NT2/D1 (cell line): ENCODE data around the gene RAI1.

Experiments
- DNase-seq: peaks from one replicate; pipeline ENCODE4 v3.0.0-alpha.2; 2011; ENCODE audit warnings: low read depth, low spot score
- H3K27me3 ChIP-seq: 2 replicates; pipeline ENCODE4 v1.6.0; 2011; ENCODE audit warnings: mild to moderate bottlenecking; ENCODE audit not compliant: insufficient read length, insufficient read depth
- H3K36me3 ChIP-seq: 2 replicates; pipeline ENCODE4 v1.6.1; 2011; ENCODE audit warnings: mild to moderate bottlenecking, low read length, mixed read lengths; ENCODE audit not compliant: insufficient read depth, insufficient read length
- H3K4me1 ChIP-seq: 2 replicates; pipeline ENCODE4 v1.5.1; 2011; ENCODE audit not compliant: insufficient read depth, insufficient read length
- H3K4me3 ChIP-seq: 2 replicates; pipeline ENCODE4 v1.5.1; 2011; ENCODE audit warnings: low read depth; ENCODE audit not compliant: insufficient read length
- H3K9ac ChIP-seq: 2 replicates; pipeline ENCODE4 v1.6.0; 2011; ENCODE audit warnings: low read depth; ENCODE audit not compliant: insufficient read length
- H3K9me3 ChIP-seq: 2 replicates; pipeline ENCODE4 v1.5.1; 2011; ENCODE audit warnings: mild to moderate bottlenecking, low read length; ENCODE audit not compliant: insufficient read depth
- SUZ12 ChIP-seq: IDR thresholded peaks from 2 replicates; pipeline ENCODE4 v1.6.1; 2011; ENCODE audit not compliant: insufficient read length, insufficient read depth; ENCODE audit errors: extremely low read depth
- YY1 ChIP-seq: IDR thresholded peaks from 2 replicates; pipeline ENCODE4 v1.6.1; 2011; ENCODE audit not compliant: insufficient read length, insufficient read depth
- ZNF274 ChIP-seq: IDR thresholded peaks from 2 replicates; pipeline ENCODE4 v1.6.1; 2011; ENCODE audit warnings: mild to moderate bottlenecking, low read depth, low read length

The RAI1 gene

GRCh38 chr17:17692353-17693252 lies 11.3 kb downstream of the RAI1 start:
- Histone ChIP-seq H3K4me3 (no peak overlapping the region), H3K27me3 (peaks cover 48% of the 10 kb centered on the region), H3K36me3 (no peaks in the 10 kb centered on the region), H3K4me1 (peaks cover 13% of the 10 kb centered on the region), H3K9me3 (no peaks in the 10 kb centered on the region), H3K9ac (peak overlapping the region; percentile 80)
- no peak for DNase-seq
- TF ChIP-seq SUZ12 (no peak), ZNF274 (no peak), YY1 (no peak)

DNA sequence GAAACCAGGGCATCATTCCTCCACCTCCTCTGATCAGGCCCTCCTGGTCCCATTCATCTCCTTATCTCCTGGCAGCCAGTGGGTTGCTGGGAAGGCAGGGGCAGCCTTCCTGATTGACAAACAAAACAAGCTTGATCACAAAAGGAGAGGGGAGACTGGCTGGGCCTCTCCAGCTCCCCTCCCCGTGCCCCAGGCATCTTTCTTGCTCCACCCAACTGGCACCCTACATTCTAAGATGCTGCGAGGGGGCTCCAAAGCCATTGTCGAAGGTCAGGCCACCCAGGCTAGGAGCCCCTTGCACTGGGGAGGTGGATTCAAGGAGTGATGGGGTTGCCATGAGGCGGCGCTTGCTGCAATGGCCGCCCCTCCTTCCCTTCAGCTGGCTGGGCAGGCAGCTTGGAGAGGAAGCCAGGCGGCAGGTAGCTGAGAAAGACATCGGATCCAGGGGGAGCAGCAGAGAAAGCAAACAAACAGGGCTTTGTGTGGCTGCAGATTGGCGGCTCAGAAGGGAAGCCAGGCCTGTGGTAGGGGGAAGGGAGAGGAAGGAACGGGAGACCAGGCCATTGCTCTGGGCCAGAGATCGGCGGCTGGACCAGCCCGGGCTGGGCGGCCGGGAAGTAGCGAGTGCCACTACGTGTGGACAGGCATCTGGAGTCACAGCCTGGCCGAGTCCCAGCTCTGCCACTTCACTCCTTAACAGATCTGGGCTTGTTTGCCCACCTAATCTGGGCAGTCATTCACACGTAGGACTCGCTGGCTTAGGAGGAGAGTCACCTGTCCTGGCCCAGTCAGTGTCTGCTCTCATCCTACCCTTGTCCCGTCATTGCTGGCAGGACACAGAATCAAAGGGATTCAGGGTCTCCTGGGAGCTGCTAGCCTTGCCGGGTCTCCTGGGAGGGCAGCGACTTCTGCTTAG lies 12.3 kb downstream of the RAI1 start:
- peak overlapping the region; percentile 57 for H3K4me3 ChIP-seq
- no peak for TF ChIP-seq YY1
- TF ChIP-seq SUZ12: no peak
- TF ChIP-seq ZNF274: no peak
- DNase-seq: no peak
- H3K27me3 ChIP-seq: peaks cover 57% of the 10 kb centered on the region
- no peaks in the 10 kb centered on the region for H3K9me3 ChIP-seq
- H3K9ac ChIP-seq: peak overlapping the region; percentile 80
- peaks cover 18% of the 10 kb centered on the region for H3K4me1 ChIP-seq
- H3K36me3 ChIP-seq: no peaks in the 10 kb centered on the region

DNA sequence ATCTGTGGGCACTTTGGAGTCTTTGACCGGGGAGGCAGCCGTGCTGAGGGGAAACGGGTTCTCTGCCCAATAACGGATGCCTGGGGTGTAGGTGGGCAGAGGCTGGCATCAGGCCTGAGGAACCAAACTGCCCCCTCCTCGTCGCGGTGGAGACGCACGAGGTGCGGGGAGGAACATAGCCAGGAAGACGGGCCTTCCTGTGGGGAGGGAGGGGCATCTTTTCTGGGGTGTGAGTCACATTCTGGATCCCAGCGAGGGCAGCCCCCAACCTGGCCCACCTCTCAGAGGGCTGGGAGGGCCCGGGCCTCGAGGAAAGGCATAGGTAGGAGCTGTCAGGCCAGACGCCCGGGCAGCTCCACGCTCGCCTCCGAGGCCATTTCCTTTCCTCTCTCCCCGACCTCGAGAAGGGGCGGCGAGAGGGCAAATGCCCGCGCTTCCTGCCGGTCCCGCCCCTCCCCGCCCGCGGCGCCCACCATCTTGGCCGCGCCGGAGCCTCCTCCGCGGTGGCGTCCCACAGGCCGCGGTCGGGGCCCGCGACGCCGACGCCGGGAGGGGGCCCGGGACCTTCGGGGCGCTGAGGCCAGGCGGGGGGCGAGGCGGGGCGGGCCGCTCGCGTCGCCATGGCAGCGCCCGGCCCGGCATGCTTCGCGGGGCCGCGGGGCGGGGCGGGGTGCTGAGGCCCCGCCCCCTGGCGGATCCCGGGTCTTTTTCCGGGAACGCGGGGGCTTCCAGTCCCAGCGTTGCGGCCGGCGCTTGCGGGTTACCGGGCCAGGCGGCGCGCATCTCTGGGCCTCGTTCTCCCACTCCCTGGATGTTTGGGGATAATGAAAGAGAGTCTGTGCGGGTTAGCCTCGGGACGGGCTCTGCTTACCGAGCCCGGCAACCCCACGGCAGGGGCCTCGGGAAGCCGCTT lies 13.2 kb downstream of the RAI1 start:
- peak overlapping the region; percentile 57 for H3K4me3 ChIP-seq
- no peaks in the 10 kb centered on the region for H3K36me3 ChIP-seq
- no peak for TF ChIP-seq ZNF274
- no peak for TF ChIP-seq SUZ12
- no peak for TF ChIP-seq YY1
- DNase-seq: no peak
- H3K9me3 ChIP-seq: no peaks in the 10 kb centered on the region
- H3K9ac ChIP-seq: peak overlapping the region; percentile 80
- H3K27me3 ChIP-seq: peaks cover 66% of the 10 kb centered on the region
- H3K4me1 ChIP-seq: peaks cover 22% of the 10 kb centered on the region

DNA sequence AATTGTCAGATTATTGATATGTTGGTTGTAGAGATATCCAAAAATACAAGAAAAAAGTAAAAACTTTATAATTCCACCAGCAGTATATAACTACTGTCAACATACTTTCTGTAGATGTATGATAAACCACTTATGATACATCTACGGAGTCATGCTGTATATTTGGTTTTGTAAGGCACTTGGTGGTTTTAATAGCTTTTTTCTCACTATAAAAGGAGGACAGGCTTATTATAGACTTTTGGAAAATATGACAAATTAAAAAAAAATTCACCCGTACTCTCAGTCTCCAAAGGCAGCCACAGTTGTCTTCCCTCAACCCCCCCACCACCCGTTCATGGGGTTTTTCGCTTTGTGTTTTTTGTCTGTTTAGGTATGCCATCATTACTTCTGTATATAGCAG lies 14.8 kb downstream of the RAI1 start:
- Histone ChIP-seq H3K9ac (no peak overlapping the region), H3K36me3 (no peaks in the 10 kb centered on the region), H3K4me1 (peaks cover 27% of the 10 kb centered on the region), H3K27me3 (peaks cover 68% of the 10 kb centered on the region), H3K4me3 (no peak overlapping the region), H3K9me3 (no peaks in the 10 kb centered on the region)
- TF ChIP-seq SUZ12: no peak
- DNase-seq: no peak

- no peak overlapping the region for H3K4me3 ChIP-seq
- peaks cover 30% of the 10 kb centered on the region for H3K4me1 ChIP-seq
- no peak overlapping the region for H3K9ac ChIP-seq
- no peaks in the 10 kb centered on the region for H3K36me3 ChIP-seq
- no peaks in the 10 kb centered on the region for H3K9me3 ChIP-seq
- TF ChIP-seq YY1 (no peak), SUZ12 (no peak), ZNF274 (no peak)
- DNase-seq: no peak
- peaks cover 74% of the 10 kb centered on the region for H3K27me3 ChIP-seq
Observed at GRCh38 chr17:17696882-17697633, 15.8 kb downstream of the RAI1 start.

DNA sequence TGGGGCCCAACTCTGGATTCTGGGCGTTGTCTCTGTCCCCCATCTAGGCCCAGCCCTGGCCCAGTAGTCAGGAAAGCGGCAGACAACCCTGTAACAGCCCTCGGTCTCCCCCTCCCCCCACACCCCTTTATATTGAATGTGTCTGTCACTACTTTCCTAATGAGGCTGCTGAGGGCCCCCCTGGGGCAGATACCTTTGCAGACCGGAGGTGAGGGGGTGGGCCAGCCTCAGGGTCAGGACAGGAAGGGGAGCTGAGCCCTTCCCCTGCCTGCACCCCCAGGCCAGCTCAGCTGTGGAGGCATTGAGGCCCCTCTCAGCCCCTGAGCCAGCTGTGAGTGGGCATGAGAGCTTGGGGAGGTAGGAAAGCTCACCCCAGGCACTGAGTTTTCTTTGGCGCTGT lies 17.1 kb downstream of the RAI1 start:
- no peak for DNase-seq
- Histone ChIP-seq H3K36me3 (no peaks in the 10 kb centered on the region), H3K9me3 (no peaks in the 10 kb centered on the region), H3K9ac (no peak overlapping the region), H3K4me1 (peaks cover 32% of the 10 kb centered on the region), H3K4me3 (no peak overlapping the region), H3K27me3 (peaks cover 86% of the 10 kb centered on the region)
- no peak for TF ChIP-seq YY1
- no peak for TF ChIP-seq ZNF274
- TF ChIP-seq SUZ12: no peak
